ENCODE data around the gene ZYX.
"Not testable (repeated sequence)": the region's sequence is repeated elsewhere in the genome, so short reads cannot be mapped to it uniquely, and the experiment has no call there.

The ZYX gene

DNA sequence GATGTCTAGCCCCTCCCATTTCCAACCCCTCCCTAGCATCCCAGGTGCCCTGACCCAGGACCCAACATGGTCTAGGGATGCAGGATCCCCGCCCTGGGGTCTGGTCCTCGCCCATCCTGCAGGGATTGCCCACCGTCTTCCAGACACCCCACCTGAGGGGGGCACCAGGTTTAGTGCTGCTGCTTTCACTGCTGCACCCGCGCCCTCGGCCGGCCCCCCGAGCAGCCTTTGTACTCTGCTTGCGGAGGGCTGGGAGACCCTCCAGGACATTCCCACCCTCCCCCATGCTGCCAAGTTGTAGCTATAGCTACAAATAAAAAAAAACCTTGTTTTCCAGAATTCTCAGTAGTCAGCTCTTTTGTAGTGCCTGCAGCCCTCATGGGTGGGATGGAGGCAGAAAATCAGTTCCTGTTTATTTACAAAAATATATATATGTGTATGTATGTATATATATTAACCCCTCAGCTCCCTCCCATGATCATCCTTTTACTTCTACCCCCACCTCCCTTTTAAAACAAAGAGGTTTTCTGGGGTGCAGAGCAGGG is 9.7 kb downstream of the ZYX start:
- no peak overlapping the region for H3K4me3 ChIP-seq (ENCODE audit: low read depth, low read length)
- no peak for DNase-seq (ENCODE audit: low read depth)
- TF ChIP-seq, protein P1, sequence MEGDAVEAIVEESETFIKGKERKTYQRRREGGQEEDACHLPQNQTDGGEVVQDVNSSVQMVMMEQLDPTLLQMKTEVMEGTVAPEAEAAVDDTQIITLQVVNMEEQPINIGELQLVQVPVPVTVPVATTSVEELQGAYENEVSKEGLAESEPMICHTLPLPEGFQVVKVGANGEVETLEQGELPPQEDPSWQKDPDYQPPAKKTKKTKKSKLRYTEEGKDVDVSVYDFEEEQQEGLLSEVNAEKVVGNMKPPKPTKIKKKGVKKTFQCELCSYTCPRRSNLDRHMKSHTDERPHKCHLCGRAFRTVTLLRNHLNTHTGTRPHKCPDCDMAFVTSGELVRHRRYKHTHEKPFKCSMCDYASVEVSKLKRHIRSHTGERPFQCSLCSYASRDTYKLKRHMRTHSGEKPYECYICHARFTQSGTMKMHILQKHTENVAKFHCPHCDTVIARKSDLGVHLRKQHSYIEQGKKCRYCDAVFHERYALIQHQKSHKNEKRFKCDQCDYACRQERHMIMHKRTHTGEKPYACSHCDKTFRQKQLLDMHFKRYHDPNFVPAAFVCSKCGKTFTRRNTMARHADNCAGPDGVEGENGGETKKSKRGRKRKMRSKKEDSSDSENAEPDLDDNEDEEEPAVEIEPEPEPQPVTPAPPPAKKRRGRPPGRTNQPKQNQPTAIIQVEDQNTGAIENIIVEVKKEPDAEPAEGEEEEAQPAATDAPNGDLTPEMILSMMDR (conservative IDR thresholded peaks at IDR 0.05; ENCODE audit: low read depth, low read length): no peak

DNA sequence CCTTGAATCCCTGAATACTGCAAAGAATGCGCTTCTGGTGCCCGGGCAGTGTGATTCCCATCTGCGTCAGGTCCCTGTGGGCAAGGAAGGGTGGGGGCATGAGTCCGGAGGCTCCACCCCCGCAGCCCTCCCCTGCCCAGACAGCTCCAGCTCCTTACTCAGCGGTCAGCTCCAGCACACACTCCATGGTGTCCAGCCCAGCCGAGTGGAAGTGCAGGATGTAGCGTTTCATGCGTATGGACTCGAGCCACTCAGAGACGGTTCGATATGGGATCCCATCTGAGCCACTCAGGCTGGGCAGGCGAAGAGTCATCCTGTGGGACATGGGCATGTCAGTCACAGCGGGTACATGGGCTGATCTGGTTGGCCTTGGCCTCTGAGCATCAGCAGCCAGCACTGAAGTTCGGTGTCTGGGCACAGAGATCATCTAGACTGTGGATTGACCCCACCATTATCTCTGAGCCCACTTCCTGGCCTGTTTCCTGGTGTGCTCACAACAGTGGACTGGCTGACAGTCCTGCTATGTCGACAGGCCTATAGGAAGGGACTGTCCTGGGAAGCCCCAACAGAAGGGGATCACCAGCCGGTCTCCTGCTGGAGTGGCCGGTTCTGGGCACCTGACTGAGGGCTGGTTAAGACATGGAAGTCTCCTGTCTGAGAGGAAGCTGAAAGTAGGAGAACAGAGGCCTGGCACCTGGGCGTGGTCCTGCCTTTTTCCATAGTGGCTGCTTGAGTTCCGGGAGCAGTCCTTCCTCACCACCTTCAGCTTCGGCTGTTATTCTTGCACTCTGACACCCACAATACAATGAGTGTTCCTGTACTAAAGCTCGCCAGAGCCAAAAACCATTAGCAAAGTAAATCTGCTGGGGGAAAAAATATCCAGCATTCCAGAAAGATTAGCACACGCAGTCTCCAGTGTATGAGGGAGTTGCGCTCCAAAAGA is 10.6 kb downstream of the ZYX start:
- no peak overlapping the region for H3K4me3 ChIP-seq (ENCODE audit: low read depth, low read length)
- DNase-seq (ENCODE audit: low read depth): peak; percentile 75
- TF ChIP-seq, protein P1 (conservative IDR thresholded peaks at IDR 0.05; ENCODE audit: low read depth, low read length): no peak

DNA sequence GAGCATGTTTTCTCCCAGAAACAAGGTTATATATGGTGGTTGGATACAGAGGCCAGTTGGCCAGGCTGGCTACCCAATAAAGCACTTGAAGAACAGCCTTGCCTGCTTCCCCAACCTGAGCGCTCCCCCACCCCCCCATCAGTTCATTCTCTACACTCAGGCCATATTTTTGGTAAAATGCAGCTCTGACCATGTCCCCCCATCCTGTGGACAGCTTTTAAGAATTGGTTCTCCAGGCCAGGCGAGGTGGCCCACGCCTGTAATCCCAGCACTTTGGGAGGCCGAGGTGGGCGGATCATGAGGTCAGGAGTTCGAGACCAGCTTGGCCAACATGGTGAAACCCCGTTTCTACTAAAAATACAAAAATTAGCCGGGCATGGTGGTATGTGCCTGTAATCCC is 11.3 kb downstream of the ZYX start:
- not testable (repeated sequence) for H3K4me3 ChIP-seq (ENCODE audit: low read depth, low read length); DNase-seq (ENCODE audit: low read depth)

DNA sequence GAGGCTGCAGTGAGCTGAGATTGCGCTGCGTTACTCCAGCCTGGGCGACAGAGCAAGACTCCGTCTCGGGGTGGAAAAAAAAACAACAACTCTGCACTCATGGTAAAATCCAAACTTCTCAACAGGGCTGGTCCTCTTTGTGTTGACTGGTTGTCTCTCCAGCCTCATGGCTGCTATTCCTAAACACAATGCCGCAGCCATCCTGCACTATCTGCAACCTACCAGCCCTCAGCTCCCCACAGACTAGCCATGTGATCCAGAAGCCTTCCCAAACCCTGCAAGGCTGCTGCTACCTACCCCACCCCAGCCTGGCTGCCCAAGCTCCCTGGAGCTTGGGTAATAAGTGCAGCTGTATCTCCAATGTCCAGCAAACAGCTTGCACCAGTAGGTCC is 11.7 kb downstream of the ZYX start:
- H3K4me3 ChIP-seq (ENCODE audit: low read depth, low read length): no peak overlapping the region
- TF ChIP-seq, protein P1 (conservative IDR thresholded peaks at IDR 0.05; ENCODE audit: low read depth, low read length): no peak
- DNase-seq (ENCODE audit: low read depth): no peak

DNA sequence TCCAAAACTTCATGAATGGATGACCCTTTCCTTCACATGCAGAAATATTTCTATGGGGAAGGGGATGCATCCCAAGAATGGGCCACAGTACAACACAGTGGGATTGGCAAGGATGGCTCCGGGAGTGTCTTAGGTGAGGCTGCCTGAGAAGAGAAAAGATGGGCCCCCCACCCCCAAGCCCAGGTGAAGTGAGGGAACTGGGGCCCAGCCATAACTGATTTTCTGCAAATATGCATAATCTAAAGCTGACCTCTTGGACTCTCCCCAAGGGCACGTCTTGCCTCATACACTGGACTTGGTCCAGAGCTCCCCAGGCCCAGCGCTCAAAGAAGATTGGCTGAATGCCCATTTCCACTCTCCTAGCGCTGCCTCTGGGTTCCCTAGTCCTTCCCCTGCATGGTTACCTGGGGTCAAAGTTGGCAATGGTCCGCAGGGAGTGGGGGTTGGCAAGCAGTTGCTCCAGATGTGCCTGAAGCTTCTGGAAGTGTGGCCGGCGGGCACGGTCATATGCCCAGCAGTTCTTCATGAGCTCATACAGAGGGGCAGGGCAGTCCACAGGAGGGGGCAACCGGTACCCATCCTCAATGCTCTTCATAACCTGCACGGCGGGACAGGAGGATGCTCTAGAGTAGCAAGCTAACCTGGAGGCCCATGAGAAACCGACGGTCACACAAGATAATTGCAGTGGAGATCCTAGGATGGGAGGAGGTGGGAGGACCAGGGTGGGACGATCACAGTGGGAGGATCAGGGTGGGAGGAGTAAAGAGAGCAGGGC is 12.3 kb downstream of the ZYX start:
- peak; percentile 79 for DNase-seq (ENCODE audit: low read depth)
- H3K4me3 ChIP-seq (ENCODE audit: low read depth, low read length): no peak overlapping the region
- TF ChIP-seq, protein P1 (conservative IDR thresholded peaks at IDR 0.05; ENCODE audit: low read depth, low read length): no peak

DNA sequence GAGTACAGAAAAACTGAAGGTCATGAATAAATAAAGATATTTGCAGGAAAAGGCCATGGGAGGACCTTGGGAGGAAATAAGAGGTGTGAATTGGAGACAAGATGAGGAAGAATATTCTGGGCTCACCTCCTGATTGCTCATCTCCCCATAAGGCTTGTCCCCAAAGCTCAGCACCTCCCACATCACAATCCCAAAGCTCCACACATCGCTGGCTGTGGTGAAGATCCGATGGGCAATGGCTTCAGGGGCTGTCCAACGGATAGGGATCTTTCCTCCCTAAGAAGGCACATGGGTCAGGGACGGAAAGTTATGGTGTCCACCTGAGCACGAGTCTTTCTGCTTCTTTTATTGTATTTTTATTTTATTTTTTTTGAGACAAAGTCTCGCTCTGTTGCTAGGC is 12.9 kb downstream of the ZYX start:
- no peak for DNase-seq (ENCODE audit: low read depth)
- TF ChIP-seq, protein P1 (conservative IDR thresholded peaks at IDR 0.05; ENCODE audit: low read depth, low read length): no peak
- H3K4me3 ChIP-seq (ENCODE audit: low read depth, low read length): no peak overlapping the region

DNA sequence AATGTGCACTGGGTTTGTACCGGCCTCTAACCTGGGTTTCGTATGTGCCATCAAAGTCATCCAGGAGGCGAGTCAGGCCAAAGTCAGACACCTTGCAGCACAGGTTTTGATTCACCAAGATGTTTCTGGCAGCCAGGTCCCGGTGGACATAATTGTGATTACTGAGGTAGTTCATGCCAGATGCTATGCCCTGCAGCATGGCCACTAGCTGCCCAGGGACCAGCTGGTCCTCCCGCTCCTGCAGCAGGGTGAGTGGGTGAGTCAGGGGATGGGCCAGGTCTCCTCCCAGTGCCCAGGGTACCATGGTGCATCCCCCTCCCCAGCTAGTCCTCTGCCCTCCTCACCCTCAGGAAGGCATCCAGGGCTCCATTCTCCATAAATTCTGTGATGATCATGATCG is 13.6 kb downstream of the ZYX start:
- no peak for DNase-seq (ENCODE audit: low read depth)
- TF ChIP-seq, protein P1 (conservative IDR thresholded peaks at IDR 0.05; ENCODE audit: low read depth, low read length): no peak
- H3K4me3 ChIP-seq (ENCODE audit: low read depth, low read length): no peak overlapping the region
